SH-SY5Y (cell line): ENCODE results near the gene ANAPC10.

ENCODE experiments used
- GATA2 ChIP-seq: IDR thresholded peaks from 2 replicates; pipeline ENCODE4 v1.6.1; 2011; ENCODE audit warnings: mild to moderate bottlenecking, low read depth, low read length
- GATA3 ChIP-seq: IDR thresholded peaks from 2 replicates; pipeline ENCODE4 v1.6.1; 2011; ENCODE audit warnings: low read depth, mild to moderate bottlenecking, low read length, moderate library complexity

DNA sequence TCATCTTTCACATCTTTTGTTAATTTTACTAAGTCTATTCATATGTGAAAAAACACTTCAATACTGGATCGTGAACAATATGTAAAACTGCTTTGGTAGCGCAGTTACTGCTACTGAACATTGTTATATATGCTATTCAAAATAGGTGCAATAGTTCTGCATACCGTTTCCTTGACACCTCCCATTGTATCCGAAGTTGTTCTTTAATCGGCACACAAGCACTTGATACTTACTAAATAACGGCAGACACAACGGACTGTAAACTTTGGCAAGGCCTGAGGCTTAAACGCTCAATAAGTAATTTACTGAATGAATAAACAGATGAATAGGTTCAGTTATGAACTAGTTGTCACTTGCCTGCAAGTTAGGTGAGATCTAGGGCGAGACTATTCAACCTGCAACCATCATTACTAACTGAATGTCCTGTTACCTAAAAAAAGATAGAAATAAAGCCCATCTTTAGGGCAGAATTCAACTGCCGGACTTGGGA, 620 bp downstream of the ANAPC10 start:
- TF ChIP-seq GATA3 (no peak), GATA2 (no peak)
